Natural killer cell (primary cell): ENCODE data around the gene MYH11. TPM values are rescaled to one million over a fixed set of nuclear protein-coding genes. Genes with fewer than 3 reads are reported as not detected.
"Not testable (repeated sequence)": the region's sequence is repeated elsewhere in the genome, so short reads cannot be mapped to it uniquely, and the experiment has no call there.

Source experiments
- ATAC-seq, 3 donors: fragments of 150-1000 bp in 2 of 3; fragments of 200-7000 bp in 1 of 3; cut with Tn5 transposase; 1 replicate in 1 of 3; 2 replicates in 2 of 3; pipeline ENCODE4 v1.10.0; 2021; ENCODE audit warnings: mild to moderate bottlenecking in 2 of 3, moderate library complexity in 2 of 3
- DNase-seq, 2 donors: peaks; one replicate each; pipeline versions ENCODE4 v3.0.0 to v3.0.0-alpha.2; 2013 to 2021; ENCODE audit warnings: mixed read lengths in 1 of 2
- H3K27ac ChIP-seq: one replicate; pipeline ENCODE4 v1.5.1; 2013; ENCODE audit warnings: mild to moderate bottlenecking, low read length
- H3K27me3 ChIP-seq: one replicate; pipeline ENCODE4 v1.6.1; 2013; ENCODE audit warnings: low read length; ENCODE audit not compliant: control insufficient read depth, insufficient read depth
- H3K36me3 ChIP-seq: one replicate; pipeline ENCODE4 v1.6.1; 2013; ENCODE audit warnings: low read length; ENCODE audit not compliant: control insufficient read depth, insufficient read depth
- H3K4me1 ChIP-seq: one replicate; pipeline ENCODE4 v1.6.1; 2013; ENCODE audit warnings: low read length; ENCODE audit not compliant: control insufficient read depth, insufficient read depth
- H3K4me3 ChIP-seq: one replicate; pipeline ENCODE4 v1.5.1; 2013; ENCODE audit warnings: low read length
- H3K9me3 ChIP-seq: one replicate; pipeline ENCODE4 v1.6.1; 2013; ENCODE audit warnings: low read length; ENCODE audit not compliant: control insufficient read depth, insufficient read depth
- H3K27ac Mint-ChIP-seq, 2 donors: one replicate each; pipeline ENCODE4 v1.8.0; 2022; ENCODE audit warnings: mild to moderate bottlenecking in 2 of 2, mixed read lengths in 2 of 2, moderate library complexity in 1 of 2
- H3K27me3 Mint-ChIP-seq, 2 donors: one replicate each; pipeline ENCODE4 v1.8.0; 2022; ENCODE audit warnings: low read depth in 2 of 2, mixed read lengths in 2 of 2
- H3K36me3 Mint-ChIP-seq: one replicate; pipeline ENCODE4 v1.8.0; 2022; ENCODE audit warnings: mixed read lengths
- H3K4me1 Mint-ChIP-seq, 2 donors: one replicate each; pipeline ENCODE4 v1.8.0; 2022; ENCODE audit warnings: mixed read lengths in 2 of 2
- H3K4me3 Mint-ChIP-seq: one replicate; pipeline ENCODE4 v1.8.0; 2022; ENCODE audit warnings: mild to moderate bottlenecking, moderate library complexity, mixed read lengths
- H3K9me3 Mint-ChIP-seq, 2 donors: one replicate each; pipeline ENCODE4 v1.8.0; 2022; ENCODE audit warnings: mixed read lengths in 2 of 2
- WGBS: methylation state at CpG from one replicate; pipeline ENCODE4 v1.1.7; 2013; ENCODE audit warnings: missing lambda C conversion rate; ENCODE audit not compliant: insufficient coverage; 5-methylcytosine and 5-hydroxymethylcytosine counted together
- intact Hi-C: fragments of 100-400 bp; cut with micrococcal nuclease; formaldehyde crosslinking; loops from one replicate; pipeline ENCODE4 v1.14.2; 2022
- total RNA-seq, 4 donors: library from RNA; stranded (reverse); fragments of 120-200 nt in 1 of 4; gene quantifications; one replicate each; pipeline versions ENCODE4 v1.2.3 to v1.2.4, GENCODE V29; 2013 to 2022
- TF ChIP-seq, protein P1 (sequence below): fragments of 200-600 bp; IDR thresholded peaks from one replicate; pipeline ENCODE4 v1.8.0; 2022; ENCODE audit warnings: antibody characterized with exemption

The MYH11 gene
- total RNA-seq, 3 donors from 2014 or later (not counting 1 experiment from before 2014, with no cell fraction given) = 0.30 TPM; not detected in 2

DNA sequence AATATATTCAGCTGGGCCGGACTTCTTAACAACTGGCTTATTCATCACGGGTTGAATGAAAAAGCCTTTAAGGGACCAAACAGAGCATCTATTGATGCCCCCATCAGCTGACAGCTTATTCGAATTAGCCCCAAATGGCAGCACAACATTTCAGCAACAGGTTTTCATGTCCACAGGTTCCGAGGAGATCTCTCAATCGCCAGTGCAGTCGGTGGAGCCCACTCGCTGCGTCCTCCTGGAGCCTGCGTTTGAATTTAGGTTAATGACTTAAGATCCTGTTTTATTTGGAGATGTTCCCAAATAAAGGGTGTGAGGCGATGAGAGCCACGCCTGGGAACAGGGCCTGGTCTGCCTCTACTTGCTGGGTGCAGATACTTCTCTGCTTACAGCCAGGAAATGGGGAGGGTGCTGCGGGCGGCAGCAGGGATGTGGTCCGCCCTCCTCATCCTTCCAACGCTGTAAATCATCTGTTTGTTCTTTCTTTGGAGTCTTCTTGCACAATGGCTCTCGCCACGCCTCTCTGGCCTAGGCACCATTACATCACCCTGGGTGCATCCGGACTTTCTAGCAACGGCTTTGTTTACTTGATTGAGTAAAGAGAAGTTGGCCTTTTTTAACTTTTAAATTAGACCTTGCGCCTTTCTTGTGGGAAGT lies 184.2 kb downstream of the MYH11 start:
- intact Hi-C loops = no loop called here
- Histone ChIP-seq H3K27me3 (no peaks in the 10 kb centered on the region), H3K36me3 (peaks cover 32% of the 10 kb centered on the region), H3K27ac (peak overlapping the region; percentile 96), H3K4me3 (peak overlapping the region; percentile 10), H3K9me3 (no peaks in the 10 kb centered on the region), H3K4me1 (peaks cover 31% of the 10 kb centered on the region)
- no peaks in the 10 kb centered on the region for H3K36me3 Mint-ChIP-seq
- TF ChIP-seq, protein P1, sequence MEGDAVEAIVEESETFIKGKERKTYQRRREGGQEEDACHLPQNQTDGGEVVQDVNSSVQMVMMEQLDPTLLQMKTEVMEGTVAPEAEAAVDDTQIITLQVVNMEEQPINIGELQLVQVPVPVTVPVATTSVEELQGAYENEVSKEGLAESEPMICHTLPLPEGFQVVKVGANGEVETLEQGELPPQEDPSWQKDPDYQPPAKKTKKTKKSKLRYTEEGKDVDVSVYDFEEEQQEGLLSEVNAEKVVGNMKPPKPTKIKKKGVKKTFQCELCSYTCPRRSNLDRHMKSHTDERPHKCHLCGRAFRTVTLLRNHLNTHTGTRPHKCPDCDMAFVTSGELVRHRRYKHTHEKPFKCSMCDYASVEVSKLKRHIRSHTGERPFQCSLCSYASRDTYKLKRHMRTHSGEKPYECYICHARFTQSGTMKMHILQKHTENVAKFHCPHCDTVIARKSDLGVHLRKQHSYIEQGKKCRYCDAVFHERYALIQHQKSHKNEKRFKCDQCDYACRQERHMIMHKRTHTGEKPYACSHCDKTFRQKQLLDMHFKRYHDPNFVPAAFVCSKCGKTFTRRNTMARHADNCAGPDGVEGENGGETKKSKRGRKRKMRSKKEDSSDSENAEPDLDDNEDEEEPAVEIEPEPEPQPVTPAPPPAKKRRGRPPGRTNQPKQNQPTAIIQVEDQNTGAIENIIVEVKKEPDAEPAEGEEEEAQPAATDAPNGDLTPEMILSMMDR = no peak
- H3K4me1 Mint-ChIP-seq = peaks cover 46 to 48% of the 10 kb centered on the region in 2 donors
- peak; percentile 88 to 90 (median 88) for ATAC-seq
- WGBS = 25% methylated on average over 20 of the region's 20 CpGs
- H3K9me3 Mint-ChIP-seq = no peaks in the 10 kb centered on the region
- DNase-seq = peak; percentile 62 to 91
- H3K27ac Mint-ChIP-seq = peak overlapping the region; percentile 95 to 97
- H3K4me3 Mint-ChIP-seq = peak overlapping the region; percentile 74
- H3K27me3 Mint-ChIP-seq = no peaks in the 10 kb centered on the region

DNA sequence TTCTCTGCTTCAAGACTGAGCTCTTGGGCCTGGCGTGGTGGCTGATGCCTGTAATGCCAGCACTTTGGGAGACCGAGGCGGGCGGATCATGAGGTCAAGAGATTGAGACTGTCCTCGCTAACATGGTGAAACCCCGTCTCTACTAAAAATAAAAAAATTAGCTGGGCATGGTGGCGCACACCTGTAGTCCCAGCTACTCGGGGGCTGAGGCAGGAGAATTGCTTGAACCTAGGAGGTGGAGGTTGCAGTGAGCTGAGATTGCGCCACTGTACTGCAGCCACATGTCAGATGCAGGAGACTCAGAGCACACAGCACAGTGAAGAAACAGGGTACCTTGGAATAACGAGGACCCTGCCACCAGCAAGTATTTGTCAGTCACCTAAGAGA lies 184.7 kb downstream of the MYH11 start:
- intact Hi-C loops, H3K9me3 ChIP-seq, DNase-seq, H3K27me3 ChIP-seq, H3K36me3 Mint-ChIP-seq, ATAC-seq, H3K4me3 ChIP-seq, H3K4me3 Mint-ChIP-seq, H3K9me3 Mint-ChIP-seq, H3K27me3 Mint-ChIP-seq: not testable (repeated sequence)
- H3K27ac Mint-ChIP-seq = peak overlapping the region; percentile 95 to 97
- 91% methylated on average over 10 of the region's 10 CpGs for WGBS
- H3K27ac ChIP-seq = peak overlapping the region; percentile 96
- H3K4me1 Mint-ChIP-seq = peaks cover 46 to 47% of the 10 kb centered on the region in 2 donors
- H3K36me3 ChIP-seq = peaks cover 32% of the 10 kb centered on the region
- H3K4me1 ChIP-seq = peaks cover 31% of the 10 kb centered on the region

DNA sequence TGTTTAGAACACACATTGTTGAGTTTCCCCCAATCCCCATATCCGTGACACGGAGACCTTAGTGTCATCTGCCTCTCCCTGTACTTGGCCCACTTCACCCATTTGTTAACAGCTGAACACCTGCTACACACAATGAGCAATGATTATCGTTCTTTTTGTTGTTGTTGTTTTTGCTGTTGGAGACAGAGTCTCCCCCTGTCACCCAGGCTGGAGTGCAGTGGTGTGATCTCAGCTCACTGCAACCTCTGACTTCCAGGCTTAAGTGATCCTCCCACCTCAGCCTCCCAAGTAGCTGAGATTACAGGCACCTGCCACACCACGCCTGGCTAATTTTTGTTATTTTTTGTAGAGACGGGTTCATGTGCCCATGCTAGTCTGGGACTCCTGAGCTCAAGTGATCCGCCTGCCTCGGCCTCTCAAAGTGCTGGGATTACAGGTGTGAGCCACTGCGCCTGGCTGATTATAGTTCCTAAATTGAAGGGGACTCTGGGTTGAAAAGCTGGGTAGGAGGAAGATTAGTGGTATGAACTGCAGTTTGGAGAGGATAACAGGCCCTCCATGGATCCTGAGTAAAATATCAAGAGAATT lies 185.2 kb downstream of the MYH11 start:
- 97% methylated on average over 6 of the region's 8 CpGs for WGBS
- H3K27ac ChIP-seq = peak overlapping the region; percentile 96
- H3K27me3 Mint-ChIP-seq = no peaks in the 10 kb centered on the region
- ATAC-seq = no peak
- H3K36me3 ChIP-seq = peaks cover 32% of the 10 kb centered on the region
- no peaks in the 10 kb centered on the region for H3K9me3 ChIP-seq
- H3K4me1 ChIP-seq = peaks cover 31% of the 10 kb centered on the region
- H3K4me3 ChIP-seq = no peak overlapping the region
- H3K36me3 Mint-ChIP-seq = no peaks in the 10 kb centered on the region
- peak overlapping the region; percentile 95 to 97 for H3K27ac Mint-ChIP-seq
- H3K4me1 Mint-ChIP-seq = peaks cover 42 to 43% of the 10 kb centered on the region in 2 donors
- intact Hi-C loops = no loop called here
- no peak overlapping the region for H3K4me3 Mint-ChIP-seq
- no peaks in the 10 kb centered on the region for H3K27me3 ChIP-seq
- TF ChIP-seq, protein P1 = no peak
- no peaks in the 10 kb centered on the region for H3K9me3 Mint-ChIP-seq
- no peak for DNase-seq

DNA sequence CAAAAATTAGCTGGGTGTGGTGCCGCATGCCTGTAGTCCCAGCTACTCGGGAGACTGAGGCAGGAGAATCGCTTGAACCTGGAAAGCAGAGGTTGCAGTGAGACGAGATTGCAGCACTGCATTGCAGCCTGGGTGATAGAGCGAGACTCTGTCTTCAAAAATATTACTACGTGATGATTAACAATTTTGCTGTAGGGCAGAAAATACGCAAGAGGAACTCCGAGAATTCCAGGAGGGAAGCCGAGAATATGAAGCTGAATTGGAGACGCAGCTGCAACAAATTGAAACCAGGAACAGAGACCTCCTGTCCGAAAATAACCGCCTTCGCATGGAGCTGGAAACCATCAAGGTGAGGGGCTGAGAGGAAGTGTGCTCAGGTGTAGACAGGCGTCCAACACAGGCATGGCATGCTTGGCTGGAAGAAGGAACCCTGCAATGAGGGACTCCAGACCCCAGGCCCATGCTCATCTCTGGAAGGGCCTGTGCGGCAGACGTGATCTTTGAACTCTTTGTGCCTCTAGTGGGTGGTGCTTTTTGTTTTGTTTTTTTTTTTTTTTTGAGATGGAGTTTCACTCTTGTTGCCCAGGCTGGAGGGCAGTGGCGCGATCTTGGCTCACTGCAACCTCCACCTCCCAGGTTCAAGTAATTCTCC lies 189.6 kb downstream of the MYH11 start:
- Histone ChIP-seq H3K27ac (no peak overlapping the region), H3K4me1 (peaks cover 6% of the 10 kb centered on the region), H3K27me3 (no peaks in the 10 kb centered on the region), H3K9me3 (no peaks in the 10 kb centered on the region), H3K4me3 (no peak overlapping the region), H3K36me3 (peaks cover 53% of the 10 kb centered on the region)
- 96% methylated on average over 14 of the region's 18 CpGs for WGBS
- DNase-seq (no peak), ATAC-seq (no peak)
- Mint-ChIP-seq H3K27ac (no peak overlapping the region), H3K4me1 (peaks cover 17 to 22% of the 10 kb centered on the region in 2 donors), H3K4me3 (no peak overlapping the region), H3K27me3 (no peaks in the 10 kb centered on the region), H3K9me3 (no peaks in the 10 kb centered on the region), H3K36me3 (no peaks in the 10 kb centered on the region)
- intact Hi-C loops = no loop called here
- TF ChIP-seq, protein P1 = no peak
